HG03159 (cell line): ENCODE measurements around the gene SLX4IP.

Source experiments
- ATAC-seq: cut with Tn5 transposase; IDR thresholded peaks from one replicate; pipeline ENCODE4 v1.9.1; 2021; ENCODE audit warnings: mild to moderate bottlenecking, moderate library complexity; ENCODE audit not compliant: unreplicated experiment

The SLX4IP gene

GRCh38 chr20:10644458-10645204 lies 209.5 kb downstream of the SLX4IP start:
- peak; percentile 69 for ATAC-seq

GRCh38 chr20:10645205-10645570 lies 210.1 kb downstream of the SLX4IP start:
- ATAC-seq: no peak

GRCh38 chr20:10646006-10646405 lies 210.9 kb downstream of the SLX4IP start:
- ATAC-seq: no peak

- no peak for ATAC-seq
Measured at GRCh38 chr20:10646886-10647420, 211.8 kb downstream of the SLX4IP start.

- ATAC-seq: no peak
Measured at GRCh38 chr20:10647471-10647870, 212.4 kb downstream of the SLX4IP start.

GRCh38 chr20:10647909-10648308 lies 212.8 kb downstream of the SLX4IP start:
- no peak for ATAC-seq

GRCh38 chr20:10648651-10649050 lies 213.5 kb downstream of the SLX4IP start:
- ATAC-seq: no peak

GRCh38 chr20:10649080-10649796 lies 214.1 kb downstream of the SLX4IP start:
- ATAC-seq: no peak

- ATAC-seq: no peak
Measured at GRCh38 chr20:10649797-10650160, 214.7 kb downstream of the SLX4IP start.

GRCh38 chr20:10651227-10651990 lies 216.3 kb downstream of the SLX4IP start:
- ATAC-seq: no peak

- no peak for ATAC-seq
Measured at GRCh38 chr20:10652185-10652584, 217.1 kb downstream of the SLX4IP start.

GRCh38 chr20:10652660-10653261 lies 217.7 kb downstream of the SLX4IP start:
- ATAC-seq: no peak

- no peak for ATAC-seq
Measured at GRCh38 chr20:10653599-10654249, 218.6 kb downstream of the SLX4IP start.

- ATAC-seq: no peak
Measured at GRCh38 chr20:10654250-10654610, 219.1 kb downstream of the SLX4IP start.

GRCh38 chr20:10654630-10655029 lies 219.5 kb downstream of the SLX4IP start:
- no peak for ATAC-seq

- no peak for ATAC-seq
Measured at GRCh38 chr20:10655720-10656669, 220.9 kb downstream of the SLX4IP start.

GRCh38 chr20:10657453-10657852 lies 222.3 kb downstream of the SLX4IP start:
- ATAC-seq: no peak

- ATAC-seq: no peak
Measured at GRCh38 chr20:10658051-10658823, 223.1 kb downstream of the SLX4IP start.
